ENCODE results near the gene KCNF1.

The KCNF1 gene

DNA sequence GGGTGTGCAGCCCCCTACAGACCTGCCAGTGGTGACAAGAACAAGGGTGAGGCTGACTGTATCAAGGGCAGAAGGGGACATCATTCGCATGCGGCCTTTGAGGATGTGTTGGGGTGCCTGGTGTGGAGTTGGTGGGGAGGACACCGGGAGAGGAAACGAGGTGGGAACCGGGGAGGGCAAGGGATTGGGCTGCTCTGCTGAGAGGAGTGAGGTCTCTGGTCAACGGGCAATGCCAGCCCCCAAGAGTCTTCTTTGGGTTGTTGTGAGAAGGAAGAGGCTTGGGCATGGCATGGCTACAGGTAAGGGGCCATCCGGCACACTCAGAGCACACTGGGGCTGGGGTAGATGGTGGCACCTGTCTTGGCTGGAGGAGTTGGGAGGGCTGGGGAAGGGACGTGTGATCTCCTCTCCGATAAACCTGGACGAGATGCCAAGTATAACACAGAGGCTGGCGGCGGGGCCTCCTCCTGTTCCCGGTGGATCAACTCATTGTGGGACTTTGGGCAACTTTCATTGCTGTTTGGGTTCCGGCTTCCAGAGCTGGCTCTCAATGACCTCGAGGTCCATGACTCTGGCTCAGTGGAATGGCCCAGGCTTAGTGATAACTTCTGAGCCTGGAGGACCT, 37.0 kb downstream of the KCNF1 start:
- no peak overlapping the region for H3K4me3 ChIP-seq (ENCODE audit: low read length)
- TF ChIP-seq, protein P1, sequence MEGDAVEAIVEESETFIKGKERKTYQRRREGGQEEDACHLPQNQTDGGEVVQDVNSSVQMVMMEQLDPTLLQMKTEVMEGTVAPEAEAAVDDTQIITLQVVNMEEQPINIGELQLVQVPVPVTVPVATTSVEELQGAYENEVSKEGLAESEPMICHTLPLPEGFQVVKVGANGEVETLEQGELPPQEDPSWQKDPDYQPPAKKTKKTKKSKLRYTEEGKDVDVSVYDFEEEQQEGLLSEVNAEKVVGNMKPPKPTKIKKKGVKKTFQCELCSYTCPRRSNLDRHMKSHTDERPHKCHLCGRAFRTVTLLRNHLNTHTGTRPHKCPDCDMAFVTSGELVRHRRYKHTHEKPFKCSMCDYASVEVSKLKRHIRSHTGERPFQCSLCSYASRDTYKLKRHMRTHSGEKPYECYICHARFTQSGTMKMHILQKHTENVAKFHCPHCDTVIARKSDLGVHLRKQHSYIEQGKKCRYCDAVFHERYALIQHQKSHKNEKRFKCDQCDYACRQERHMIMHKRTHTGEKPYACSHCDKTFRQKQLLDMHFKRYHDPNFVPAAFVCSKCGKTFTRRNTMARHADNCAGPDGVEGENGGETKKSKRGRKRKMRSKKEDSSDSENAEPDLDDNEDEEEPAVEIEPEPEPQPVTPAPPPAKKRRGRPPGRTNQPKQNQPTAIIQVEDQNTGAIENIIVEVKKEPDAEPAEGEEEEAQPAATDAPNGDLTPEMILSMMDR (conservative IDR thresholded peaks at IDR 0.05; ENCODE audit: low read depth, low read length): no peak
- no peak for DNase-seq (ENCODE audit: low read depth)

DNA sequence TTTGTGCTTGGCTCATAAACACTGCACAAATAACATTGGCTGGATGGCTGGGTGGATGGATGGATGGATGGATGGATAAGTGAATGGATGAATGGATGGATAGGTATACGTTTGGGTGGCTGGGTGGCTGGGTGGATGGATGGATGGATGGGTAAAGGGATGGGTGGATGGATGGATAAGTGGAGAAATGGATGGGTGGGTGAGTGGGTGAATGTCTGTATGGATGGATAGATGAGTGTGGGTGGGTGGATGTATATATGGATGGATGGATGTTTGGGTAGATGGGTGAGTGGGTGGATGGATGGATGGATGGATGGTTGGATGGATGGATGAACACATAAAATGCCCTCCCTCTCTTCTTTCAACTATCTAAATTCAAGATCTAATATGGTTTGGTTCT, 38.1 kb downstream of the KCNF1 start:
- H3K4me3 ChIP-seq (ENCODE audit: low read length): no peak overlapping the region
- no peak for DNase-seq (ENCODE audit: low read depth)
- TF ChIP-seq, protein P1 (conservative IDR thresholded peaks at IDR 0.05; ENCODE audit: low read depth, low read length): no peak

DNA sequence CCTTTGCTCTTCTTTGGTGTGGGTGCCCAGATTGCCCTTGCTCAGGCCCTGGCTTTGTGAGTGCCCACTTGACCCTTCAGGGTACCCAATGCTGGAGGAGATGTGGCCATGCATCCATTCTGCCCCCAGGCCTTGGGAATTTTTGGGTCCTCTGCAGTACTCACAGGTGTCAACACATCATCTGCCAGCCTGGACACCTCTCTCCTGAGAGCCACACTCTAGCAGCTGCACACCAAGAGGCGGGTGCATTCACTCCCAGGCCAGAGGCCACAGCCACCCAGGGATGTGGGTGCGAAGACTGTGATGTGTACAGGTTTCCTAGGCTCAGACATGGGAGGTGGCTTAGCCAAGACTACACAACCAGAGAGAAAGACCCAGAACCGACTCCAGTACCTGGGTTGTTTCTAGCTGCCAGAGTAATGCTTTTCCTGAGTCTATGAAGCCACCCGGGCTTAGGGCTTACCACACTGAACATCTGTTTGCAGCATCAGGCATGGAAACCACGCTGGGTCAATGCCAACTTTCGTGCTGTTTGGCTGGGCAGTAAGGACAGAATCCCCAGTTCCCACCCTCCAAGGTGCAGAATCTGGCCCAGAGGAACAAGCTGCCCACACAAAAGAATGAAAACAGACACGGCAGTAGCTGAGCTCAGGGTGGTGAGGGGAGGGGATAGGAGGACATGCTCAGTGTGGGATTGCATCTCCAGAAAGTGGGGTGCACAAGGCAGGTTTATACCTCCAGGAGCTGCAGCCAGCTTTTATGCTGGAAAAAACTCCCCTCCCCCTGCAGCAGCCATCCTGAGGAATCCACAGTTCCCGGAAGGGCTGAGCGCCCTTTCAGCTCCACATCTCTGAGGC, 40.1 kb downstream of the KCNF1 start:
- TF ChIP-seq, protein P1 (conservative IDR thresholded peaks at IDR 0.05; ENCODE audit: low read depth, low read length): no peak
- no peak for DNase-seq (ENCODE audit: low read depth)
- H3K4me3 ChIP-seq (ENCODE audit: low read length): no peak overlapping the region

DNA sequence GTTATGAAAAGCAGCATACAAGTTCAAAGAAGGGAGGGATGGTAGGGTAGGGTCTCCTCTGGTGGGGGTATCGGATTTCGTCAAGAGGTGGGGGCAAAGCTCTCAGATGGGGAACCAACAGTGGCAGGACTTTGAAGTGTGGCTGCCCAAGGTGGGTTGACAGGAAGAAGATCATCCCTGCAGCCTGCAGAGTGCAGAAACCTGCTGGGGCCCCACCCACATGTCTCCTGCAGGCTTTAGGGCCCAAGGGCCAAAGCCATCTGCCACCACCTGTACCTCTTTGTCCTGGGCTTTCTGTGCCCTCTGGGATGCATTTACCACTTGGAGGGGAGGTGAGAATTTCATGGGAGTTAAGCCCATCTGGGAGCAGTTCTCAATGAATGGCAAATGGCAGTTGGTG, 42.7 kb downstream of the KCNF1 start:
- H3K4me3 ChIP-seq (ENCODE audit: low read length): no peak overlapping the region
- no peak for DNase-seq (ENCODE audit: low read depth)
- TF ChIP-seq, protein P1 (conservative IDR thresholded peaks at IDR 0.05; ENCODE audit: low read depth, low read length): no peak

DNA sequence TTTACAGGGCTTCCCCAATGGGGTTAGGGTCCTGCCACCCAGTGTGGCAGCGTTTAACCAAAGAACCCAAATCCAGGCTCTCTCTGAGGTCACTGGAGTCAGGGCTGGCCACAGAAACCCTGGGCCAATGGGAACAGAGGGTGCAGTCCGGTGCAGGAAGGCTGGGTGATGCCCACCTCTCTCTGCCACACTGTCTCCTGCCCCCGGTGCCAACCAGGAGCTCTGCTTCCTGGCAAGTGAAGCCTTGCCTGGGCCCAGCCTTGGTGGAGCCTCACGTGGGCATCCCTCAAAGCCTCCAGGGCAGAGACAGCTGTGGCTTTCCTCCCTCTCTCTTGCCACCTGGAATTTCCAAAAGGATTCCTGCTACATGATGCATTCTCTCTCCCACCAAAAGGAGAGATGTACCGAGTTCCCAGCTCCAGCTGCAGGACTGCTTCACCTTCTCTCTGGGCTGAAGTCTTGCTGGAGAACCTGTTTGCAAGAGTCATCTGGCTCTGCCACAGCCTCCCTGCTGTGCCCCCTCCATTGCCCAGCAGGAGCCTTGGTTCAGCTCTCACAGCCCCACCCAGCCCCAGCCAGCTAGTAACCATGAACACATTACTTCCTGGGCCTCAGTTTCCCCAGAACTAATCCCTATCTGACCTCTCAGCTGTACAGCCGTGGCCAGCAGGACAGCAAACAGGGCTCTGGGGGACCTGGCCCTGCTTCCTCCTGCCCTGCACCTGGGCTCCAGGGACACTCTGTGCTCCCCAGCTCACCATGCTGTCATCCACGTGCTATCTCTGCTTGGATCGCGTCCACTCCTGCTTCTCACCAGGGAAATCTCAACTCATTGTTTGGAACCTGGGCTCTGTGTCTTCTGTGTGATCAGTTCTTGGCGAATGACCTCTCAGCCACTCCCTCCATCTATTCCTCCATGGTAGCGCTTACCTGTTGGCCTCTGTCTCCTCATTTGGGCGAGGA, 43.4 kb downstream of the KCNF1 start:
- TF ChIP-seq, protein P1 (conservative IDR thresholded peaks at IDR 0.05; ENCODE audit: low read depth, low read length): no peak
- no peak for DNase-seq (ENCODE audit: low read depth)
- H3K4me3 ChIP-seq (ENCODE audit: low read length): no peak overlapping the region

DNA sequence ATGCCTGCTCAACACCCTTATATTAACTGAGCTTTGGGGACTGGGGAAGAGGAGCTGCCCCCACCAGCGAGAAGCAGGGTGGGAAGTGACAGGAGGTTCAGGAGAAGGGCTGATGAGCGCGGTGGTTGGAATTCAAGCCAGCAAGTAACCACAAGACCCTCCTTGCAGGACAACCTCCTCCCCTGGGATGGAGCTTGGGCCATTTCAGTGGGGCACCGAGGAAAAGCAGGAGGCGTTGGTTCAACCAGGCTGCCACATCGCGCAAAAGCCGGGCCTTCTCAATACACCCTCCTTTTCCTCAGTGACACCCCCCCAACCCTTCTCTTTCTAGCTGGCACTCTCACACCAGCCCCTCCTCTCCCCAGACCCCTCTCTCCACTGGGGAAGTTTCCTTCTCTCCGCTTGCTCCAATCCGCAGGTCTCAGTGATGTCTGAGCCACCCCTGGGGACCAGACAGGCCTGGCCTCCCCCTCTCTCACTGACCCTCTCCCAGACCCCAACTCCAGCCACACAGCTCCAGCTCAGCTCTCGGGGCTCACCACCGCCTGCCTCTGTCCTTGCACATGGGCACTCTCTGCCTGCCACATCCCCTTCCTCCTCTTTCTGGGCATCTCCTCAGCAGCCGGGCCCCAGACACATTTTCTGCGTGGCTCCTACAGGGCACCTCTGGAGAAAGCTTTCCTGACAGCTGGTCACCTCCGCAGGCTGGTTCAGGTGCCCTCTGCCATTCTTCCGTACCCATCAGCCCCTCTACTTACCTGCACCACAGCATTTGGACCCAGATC, 44.5 kb downstream of the KCNF1 start:
- no peak overlapping the region for H3K4me3 ChIP-seq (ENCODE audit: low read length)
- DNase-seq (ENCODE audit: low read depth): no peak
- TF ChIP-seq, protein P1 (conservative IDR thresholded peaks at IDR 0.05; ENCODE audit: low read depth, low read length): no peak

All from retinal pigment epithelial cell (primary cell).